GM18867 (cell line): ENCODE data around the gene KHDC3L.
A peak's percentile ranks its signal among the peaks of the same experiment; 100 is the strongest.

ENCODE experiments used
- ATAC-seq: cut with Tn5 transposase; IDR thresholded peaks from one replicate; pipeline ENCODE4 v1.9.1; 2021; ENCODE audit warnings: mild to moderate bottlenecking, moderate library complexity; ENCODE audit not compliant: unreplicated experiment

Gene KHDC3L, protein sequence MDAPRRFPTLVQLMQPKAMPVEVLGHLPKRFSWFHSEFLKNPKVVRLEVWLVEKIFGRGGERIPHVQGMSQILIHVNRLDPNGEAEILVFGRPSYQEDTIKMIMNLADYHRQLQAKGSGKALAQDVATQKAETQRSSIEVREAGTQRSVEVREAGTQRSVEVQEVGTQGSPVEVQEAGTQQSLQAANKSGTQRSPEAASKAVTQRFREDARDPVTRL

DNA sequence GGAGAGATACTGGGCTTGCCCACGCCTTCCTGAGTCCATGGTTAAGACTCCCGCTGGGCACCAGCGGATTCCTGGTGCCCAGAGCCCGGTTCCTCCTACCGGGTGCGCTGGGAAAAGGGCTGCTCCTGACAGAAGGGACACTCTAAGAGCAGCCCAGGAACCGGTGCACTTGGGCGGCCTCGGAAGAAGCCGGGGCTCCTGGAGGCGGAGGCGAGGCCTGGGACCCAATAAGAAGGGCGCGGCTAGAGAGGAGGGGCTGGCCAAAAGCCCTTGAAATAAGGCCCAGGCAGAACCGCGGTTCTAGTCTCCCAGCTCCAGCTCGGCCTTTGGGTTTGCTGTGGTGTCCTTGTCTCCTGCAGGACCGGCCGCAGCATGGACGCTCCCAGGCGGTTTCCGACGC lies at the start of gene KHDC3L:
Gene KHDC3L, plus strand, starts transcription at position 301 of the 400 bp plus-strand sequence. Its CDS starts 72 bp downstream, at position 373.
- ATAC-seq, result no peak

DNA sequence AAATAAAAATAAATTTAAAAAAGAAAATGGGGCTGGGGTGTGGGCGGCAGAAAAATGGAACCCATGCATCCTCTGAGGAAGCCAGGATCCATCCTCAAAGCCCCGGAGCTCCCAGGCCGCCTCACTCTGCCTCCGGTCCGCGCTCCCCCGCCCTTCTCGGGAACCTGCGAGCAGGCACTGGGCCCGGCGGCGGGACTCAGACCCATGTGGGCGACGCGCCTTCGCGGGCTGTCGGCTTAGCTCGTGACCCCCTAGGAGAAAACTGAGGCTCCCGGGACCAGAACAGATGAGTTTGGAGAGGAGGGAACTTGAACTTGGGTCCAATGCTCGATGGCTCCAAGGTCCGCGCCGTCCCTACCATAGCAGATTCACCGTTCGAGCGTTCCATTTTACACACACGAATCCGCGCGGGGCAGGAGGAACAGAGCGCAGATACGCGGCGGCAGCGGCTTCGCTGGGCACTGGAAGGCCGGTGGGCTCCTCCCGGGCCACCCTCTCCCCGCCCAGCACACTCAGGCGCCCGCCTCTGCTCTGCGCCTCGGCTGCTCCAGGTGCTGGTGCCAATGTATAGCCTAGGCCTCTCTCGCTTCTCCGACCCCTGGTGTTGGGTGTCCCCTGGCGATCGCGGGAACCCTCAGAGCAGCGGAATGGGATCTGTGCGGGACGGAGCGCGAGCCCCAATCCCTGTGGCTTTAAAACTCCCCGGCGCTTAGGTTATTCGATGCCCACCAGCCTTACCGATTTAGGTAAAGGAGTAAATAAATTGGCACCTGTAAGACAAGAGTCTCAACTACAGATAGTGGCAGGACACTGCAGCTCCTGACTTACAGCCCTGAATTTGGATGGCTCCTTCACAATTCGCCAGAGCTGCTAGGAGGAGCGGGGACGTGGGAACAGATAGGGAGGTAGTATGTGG lies 47.6 kb upstream of the KHDC3L start:
- ATAC-seq, result no peak

DNA sequence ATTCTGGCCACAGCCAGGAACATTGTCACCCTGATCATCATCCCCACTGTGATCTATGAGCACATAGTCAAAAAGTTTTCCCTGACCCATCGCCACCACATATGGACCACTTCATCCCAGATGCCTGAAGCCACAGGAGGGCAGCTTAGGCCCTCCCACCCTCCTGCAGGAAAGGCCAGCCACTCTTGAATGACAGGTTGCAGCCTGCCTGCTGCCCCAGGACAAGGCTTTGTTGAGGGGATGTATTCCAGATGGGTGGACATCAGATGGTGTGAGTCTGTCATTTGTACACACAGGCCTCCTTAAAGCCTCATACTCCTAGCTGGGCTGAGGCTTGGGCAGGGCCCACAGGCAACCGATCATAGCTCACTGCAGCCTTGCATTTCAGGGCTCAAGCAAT lies 39.1 kb upstream of the KHDC3L start:
- ATAC-seq, result no peak

DNA sequence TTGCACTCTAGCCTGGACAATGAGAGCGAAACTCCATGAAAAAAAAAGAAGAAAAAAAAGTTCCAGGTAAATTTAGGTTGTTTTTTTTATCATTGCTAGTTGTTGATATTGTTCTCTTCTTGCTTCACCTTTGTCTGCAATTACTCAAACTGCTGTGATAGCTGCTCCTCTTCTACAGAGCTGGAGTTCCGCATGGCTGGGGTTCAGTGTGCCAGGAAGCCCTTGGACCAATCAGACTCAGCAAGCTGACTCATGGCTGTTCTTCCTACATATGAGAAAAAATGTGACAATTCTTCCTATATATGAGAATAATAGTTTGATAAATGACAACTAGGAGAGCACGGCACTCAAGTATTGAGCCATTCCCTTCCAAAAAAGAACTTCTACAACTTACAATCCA lies 36.8 kb upstream of the KHDC3L start:
- ATAC-seq, result no peak

DNA sequence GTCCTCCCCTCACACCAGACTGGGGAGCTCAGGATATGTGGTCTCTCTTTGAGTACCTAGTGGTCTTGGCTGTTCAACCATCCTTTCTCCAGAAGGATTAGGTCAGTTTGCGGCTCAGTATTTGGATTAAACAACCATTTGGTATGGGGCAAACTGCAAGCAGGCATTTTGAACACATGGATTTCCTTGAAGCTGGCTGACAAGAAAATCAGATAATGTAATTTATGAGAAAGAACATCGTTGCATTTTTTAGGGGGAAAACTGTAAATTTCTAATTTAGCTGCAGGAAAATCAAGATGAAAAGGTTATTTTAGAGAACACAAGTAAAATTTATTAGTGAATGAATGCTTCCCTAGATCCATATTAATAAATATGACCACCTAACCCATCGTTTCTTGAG lies 33.7 kb upstream of the KHDC3L start:
- no peak for ATAC-seq

DNA sequence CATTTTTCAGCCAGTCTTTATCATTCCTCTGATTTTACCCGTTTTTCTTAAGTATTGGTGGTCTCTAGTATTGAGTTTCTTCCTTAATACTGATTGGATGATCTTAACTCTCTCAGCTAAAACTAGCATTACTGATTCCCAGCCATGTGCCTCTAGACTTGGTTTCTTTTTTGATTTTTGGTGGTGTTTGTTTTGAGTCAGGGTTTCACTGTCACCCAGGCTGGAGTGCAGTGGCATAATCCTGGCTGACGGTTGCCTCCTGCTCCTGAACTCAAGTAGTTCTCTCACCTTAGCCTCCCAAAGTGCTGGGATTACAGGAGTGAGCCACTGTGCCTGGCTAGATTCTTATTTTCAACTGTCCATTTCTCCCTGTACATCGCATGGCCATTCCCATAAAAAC lies 33.3 kb upstream of the KHDC3L start:
- ATAC-seq, result peak; percentile 73

DNA sequence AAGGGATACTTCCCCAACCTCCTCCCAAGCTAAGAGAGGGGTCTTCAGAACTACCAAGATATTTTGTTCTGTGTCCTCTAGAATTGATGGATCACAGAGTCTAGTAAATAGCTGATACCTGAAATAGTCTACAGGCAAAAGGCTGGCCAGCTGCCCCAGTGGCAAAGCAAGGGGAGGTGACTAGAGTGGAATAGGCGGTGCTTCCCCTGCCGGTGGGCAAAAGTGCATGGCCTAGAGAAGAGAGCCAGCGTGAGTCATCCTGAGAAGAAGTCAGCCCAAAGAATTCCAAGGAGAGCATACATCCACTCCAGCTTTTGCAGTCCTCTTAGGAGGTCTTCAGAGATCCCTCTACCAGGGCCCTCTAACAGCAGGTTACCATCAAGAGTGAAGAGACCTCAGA lies 23.1 kb upstream of the KHDC3L start:
- ATAC-seq, result no peak

DNA sequence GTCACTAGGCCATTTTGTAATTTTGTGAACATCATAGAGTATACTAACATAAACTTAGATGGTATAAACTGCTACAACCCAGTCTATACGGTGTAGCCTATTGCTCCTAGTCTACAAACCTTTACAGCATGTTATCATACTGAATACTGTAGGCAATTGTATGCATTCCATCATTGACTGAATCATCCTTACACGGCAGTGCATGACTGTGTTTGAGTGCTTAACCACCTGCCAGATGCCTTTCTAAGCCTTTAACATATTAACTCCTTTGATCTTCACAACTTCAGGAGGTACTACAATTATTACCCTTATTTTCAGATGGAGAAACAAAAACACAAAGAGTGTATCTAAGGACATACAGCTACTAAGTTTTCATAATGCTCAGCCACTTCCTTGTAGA lies 22.4 kb upstream of the KHDC3L start:
- no peak for ATAC-seq

DNA sequence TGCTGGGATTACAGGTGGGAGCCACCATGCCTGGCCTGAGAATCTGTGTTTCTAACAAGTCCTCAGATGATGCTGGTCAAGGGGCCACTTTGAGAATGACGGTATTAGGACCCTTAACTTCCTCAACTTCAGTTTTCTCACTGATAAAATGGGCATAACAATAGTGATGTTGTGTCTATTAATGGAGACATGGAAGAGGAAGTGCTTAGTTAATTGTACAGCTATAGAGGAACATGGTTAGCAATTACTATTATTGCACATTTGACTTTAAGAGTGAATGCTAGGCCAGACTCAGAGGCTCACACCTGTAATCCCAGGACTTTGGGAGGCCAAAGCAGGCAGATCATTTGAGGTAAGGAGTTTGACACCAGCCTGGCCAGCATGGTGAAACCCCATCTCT lies 21.1 kb upstream of the KHDC3L start:
- ATAC-seq, result no peak

DNA sequence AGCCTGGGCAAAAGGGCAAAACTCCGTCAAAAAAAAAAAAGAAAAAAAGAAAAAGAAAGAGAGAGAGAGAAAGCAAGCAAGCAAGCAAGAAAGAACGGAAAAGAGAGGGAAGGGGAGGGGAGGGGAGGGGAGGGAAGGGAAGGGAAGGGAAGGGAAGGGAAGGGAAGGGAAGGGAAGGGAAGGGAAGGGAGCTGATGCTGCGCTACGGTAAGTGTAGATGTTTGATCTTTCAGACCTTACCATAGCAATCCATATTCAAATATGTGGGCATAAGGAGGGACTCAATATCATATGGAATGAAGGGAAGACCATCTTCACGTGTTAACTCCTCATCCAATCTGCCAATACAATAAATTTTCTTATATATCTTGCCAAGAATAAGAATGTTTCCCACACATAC lies 20.3 kb upstream of the KHDC3L start:
- ATAC-seq, result no peak

DNA sequence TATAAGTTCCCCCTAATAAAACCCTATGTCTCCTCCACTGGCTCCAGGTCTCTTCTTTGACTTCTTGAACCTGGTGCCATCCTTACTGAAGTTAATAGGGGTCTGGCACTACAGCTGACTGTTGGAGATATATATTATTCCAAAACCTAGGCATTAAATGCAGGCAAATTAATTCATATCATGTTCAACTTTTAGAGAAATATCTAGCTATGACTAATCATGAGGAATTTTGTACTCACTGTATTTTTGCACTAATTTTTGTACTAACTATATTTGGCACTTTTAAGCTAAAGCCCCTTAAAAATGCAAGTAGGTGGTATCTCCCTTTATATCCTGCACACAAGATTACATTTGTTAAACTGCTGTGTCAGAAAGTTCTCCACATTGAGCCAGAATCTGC lies 19.3 kb upstream of the KHDC3L start:
- no peak for ATAC-seq

DNA sequence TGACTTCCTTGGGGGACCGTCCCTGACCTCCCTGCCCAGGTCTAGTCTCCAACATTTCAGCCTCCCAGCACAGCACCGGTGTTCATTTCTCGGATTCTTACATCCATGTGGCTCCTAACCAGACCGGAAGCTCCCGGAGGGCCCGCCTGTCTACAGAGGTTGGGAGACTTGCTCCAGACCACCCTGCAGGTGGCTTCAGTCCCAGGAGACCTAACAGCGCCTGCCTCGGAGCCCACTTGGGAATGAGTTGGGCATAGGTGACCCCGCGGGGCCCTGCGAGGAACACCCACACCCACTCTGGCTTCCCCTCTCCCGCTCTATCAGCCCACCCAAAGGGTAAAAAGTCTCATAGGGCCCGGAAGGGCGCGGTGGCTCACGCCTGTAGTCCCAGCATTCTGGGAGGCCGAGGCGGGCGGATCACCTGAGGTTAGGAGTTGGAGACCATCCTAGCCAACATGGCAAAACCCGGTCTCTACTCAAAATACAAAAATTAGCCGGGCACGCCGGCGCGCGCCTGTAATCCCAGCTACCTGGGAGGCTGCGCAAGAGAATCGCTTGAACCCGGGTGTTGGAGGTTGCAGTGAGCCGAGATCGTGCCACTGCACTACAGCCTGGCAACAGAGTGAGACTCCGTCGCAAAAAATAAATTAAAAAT lies 13.8 kb upstream of the KHDC3L start:
- ATAC-seq, result no peak

DNA sequence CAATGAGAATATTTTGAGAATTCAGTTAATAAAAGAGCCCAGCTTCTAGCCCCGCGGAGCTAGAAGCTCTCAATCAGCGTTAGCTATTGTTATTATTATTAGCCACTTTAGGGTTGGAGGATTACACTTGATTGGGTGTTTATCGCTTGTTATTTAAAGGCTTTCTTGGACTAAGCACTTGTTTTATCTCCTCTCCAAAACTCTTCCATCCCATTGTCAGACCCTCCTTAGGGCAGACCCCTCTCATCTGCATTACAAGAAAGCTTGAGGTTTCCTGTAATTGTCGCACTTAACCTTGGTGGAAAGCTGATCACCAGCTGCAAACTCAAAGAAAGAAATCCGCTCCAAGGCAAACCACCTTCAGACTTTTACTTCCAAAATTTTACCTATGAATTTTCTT lies 13.1 kb upstream of the KHDC3L start:
- ATAC-seq, result no peak

DNA sequence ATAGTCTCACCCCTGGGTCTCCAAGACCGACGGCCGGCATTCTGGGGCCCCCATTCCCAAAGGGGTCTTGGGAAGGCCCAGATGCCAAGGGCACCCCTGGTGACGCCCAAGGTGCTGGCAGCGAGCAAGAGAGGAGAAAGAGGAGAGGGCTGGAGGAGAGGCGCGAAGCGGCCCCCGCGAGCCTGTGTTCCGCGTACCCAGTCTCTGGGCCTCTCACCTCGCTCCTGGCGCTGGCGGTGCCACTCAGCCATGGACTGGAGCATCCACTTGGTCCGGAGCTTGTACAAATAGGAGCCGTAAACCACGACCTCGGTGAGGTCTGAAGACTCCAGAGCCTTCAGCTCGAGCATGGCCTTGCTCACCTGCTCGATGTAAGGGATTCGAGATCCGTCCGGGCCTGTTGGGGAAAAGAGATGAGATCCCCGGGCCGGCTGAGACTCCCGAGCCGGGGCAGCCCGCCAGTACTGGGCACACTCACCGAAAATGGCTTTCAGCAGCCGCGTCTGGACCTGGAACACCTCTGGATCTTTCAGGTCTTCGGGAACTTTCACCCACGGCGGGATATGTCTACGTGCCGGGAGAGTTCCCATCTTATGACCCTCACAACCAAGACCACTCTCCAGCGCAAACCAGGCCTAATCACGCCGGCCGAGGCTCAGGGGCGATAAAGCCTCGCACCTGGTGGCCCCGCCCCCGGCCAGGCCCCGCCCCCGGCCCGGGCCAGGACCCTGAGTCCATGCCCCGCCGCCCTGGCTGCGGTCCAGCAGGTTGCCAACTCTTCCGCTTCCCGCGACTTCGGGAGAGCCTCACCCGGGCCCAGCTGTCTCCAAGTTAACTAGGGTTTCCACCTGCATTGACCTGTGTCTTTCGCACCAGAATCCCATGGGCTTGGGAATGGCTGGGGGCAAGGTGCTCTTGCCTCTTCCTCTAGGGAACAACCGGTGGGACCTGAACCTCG lies 8.5 kb upstream of the KHDC3L start, which contains the start of gene DPPA5:
Gene DPPA5, minus strand, starts transcription at position 641 of the 958 bp plus-strand sequence. Its CDS starts 51 bp downstream, at position 590.
- ATAC-seq, result no peak

DNA sequence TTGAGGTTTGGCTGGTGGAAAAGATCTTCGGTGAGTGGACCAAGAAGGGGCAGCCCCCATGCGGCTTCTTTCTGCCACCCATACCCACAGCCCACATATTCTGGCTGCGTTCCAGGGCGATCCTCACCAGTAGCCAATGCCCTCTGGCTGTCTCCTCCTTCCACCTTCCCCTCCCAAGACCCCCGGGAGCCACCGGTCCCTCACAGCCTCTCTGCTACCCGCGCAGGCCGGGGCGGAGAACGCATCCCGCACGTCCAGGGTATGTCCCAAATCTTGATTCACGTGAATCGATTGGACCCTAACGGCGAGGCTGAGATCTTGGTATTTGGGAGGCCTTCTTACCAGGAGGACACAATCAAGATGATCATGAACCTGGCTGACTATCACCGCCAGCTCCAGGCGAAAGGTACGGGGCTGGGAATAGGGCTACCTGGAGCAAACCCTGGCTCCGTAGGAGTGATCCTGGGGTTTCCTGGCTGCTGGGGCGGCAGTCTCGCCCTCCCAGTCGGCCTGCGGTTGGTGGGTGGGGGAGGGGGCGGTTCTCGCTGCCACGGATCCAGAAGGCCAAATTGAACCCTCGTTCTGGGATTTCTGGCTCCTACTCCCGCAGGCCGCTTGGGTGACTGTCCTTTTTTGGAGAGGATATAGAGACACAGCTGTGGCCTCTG lies 545 bp downstream of the KHDC3L start:
- ATAC-seq, result no peak

DNA sequence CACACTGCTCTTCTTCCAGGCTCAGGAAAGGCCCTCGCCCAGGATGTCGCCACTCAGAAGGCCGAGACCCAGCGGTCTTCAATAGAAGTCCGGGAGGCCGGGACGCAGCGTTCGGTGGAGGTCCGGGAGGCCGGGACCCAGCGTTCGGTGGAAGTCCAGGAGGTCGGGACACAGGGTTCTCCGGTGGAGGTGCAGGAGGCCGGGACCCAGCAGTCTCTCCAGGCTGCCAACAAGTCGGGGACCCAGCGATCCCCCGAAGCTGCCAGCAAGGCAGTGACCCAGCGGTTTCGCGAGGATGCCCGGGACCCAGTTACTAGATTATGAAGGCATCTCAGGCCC lies 1.0 kb downstream of the KHDC3L start:
- ATAC-seq, result no peak

DNA sequence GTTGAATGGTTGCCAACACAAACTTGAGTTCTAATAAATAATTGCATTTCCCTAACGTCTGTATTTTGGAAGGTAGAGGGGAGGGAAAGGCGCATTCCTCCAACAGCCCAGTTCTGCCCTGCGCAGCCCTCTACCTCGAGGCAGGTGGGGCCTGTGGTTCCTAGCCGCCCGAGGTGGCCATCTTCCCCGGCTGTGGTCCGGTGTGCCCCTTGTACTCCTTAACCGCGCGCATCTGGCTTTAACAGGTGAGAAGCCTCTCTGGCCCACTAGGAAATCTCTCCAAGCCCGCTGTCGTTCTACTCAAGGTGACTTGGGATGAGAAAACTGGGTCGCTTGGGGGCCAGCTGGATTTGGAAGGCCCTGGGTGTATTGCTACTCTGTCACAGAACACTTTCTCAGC lies 1.7 kb downstream of the KHDC3L start:
- ATAC-seq, result no peak

DNA sequence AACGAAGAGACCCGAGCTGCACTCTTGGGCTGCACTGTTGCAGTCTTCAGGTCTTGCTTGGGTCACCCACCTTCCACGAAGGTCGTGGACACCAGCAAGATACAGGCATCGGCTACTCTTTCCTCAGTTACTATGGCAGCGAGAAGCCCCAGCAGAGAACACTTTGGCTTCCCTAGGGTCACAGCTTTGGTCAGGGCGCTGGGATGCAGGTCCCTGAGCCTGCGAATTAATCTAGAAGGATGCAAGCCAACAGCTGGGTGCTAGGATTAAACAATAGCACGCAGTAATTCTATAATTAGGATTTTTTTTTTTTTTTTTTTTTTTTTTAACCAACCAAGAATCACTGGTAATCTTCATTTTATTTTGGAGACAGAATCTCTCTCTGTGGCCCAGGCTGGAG lies 2.1 kb downstream of the KHDC3L start:
- no peak for ATAC-seq

DNA sequence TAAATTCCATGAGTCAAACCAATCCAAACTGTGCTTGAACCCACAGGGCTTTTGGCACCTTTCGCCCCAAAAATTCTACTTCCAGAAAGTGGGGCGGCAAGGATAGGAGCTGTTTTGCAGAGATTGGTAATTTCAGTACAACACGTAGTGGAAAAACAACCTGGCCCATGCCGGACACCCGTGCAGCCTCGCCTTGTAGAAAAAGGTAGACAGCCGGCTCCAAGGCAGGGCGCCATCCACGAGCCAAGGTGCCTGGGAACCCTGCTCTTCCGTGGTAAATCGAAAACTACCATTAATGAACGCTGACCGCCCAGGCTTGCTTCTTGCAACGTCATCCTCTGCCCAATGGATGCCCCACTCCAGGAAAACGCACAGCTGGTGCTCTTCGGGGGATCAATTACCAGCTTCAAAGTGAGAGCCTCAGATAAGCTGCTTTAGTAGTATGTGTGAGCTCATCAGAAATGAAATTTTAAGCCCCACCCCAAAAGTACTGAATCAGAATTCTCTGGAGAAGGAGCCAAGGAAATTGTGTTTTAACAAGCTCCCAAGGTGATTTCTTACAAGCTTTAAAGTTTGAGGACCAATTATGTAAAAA lies 5.4 kb downstream of the KHDC3L start:
- no peak for ATAC-seq

DNA sequence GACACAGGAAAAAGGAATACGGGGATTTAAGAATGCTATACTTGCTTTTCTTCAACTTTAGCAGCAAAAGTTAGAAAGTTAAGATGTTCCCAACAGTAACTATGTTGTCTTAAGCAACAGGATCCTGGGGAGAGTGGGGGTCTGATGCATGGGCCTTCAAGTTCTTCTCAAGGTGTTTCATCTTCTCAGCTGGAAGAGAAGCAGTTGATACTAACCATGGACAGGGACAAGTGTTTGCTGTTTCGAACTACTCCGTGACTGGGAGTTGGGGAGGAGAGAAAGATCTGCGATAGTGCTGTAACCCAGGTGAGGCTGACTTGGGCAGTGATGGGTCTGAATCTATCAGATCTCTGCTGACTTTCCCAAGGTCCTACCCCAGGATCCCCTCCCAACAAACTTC lies 6.2 kb downstream of the KHDC3L start:
- ATAC-seq, result no peak
